ENCODE measurements around the gene CSTA. TPM values are rescaled to one million over a fixed set of nuclear protein-coding genes. Genes with fewer than 3 reads are reported as not detected.

Gene CSTA
- total RNA-seq, 1 donor from 2014 or later, result not detected

GRCh38 chr3:122312826-122313225 lies 12.2 kb upstream of the CSTA start:
- no peak overlapping the region for H3K27ac Mint-ChIP-seq (ENCODE audit: unreplicated experiment)
- peaks cover 4% of the 10 kb centered on the region for H3K27me3 Mint-ChIP-seq (ENCODE audit: low read depth)
- no peaks in the 10 kb centered on the region for H3K36me3 Mint-ChIP-seq (ENCODE audit: low read depth)
- H3K4me1 Mint-ChIP-seq, result no peaks in the 10 kb centered on the region
- DNase-seq (ENCODE audit: low read depth, low spot score), result no peak
- H3K9me3 Mint-ChIP-seq, result no peaks in the 10 kb centered on the region
- no peak overlapping the region for H3K4me3 Mint-ChIP-seq
- TF ChIP-seq CTCF (conservative IDR thresholded peaks at IDR 0.05), result no peak

- no peak for DNase-seq (ENCODE audit: low read depth, low spot score)
- Mint-ChIP-seq H3K27ac (ENCODE audit: unreplicated experiment) (no peak overlapping the region), H3K36me3 (ENCODE audit: low read depth) (peaks cover 3% of the 10 kb centered on the region), H3K9me3 (peaks cover 3% of the 10 kb centered on the region), H3K27me3 (ENCODE audit: low read depth) (peaks cover 7% of the 10 kb centered on the region), H3K4me1 (no peaks in the 10 kb centered on the region), H3K4me3 (no peak overlapping the region)
- no peak for TF ChIP-seq CTCF (conservative IDR thresholded peaks at IDR 0.05)
Observed at GRCh38 chr3:122313281-122313680, 11.8 kb upstream of the CSTA start.

- TF ChIP-seq CTCF (conservative IDR thresholded peaks at IDR 0.05), result no peak
- Mint-ChIP-seq H3K27ac (ENCODE audit: unreplicated experiment) (no peak overlapping the region), H3K4me3 (no peak overlapping the region), H3K9me3 (peaks cover 7% of the 10 kb centered on the region), H3K27me3 (ENCODE audit: low read depth) (peaks cover 6% of the 10 kb centered on the region), H3K4me1 (no peaks in the 10 kb centered on the region), H3K36me3 (ENCODE audit: low read depth) (peaks cover 4% of the 10 kb centered on the region)
- DNase-seq (ENCODE audit: low read depth, low spot score), result no peak
Observed at GRCh38 chr3:122314228-122314876, 10.7 kb upstream of the CSTA start.

GRCh38 chr3:122315619-122316018 lies 9.4 kb upstream of the CSTA start:
- no peak for DNase-seq (ENCODE audit: low read depth, low spot score)
- H3K36me3 Mint-ChIP-seq (ENCODE audit: low read depth), result peaks cover 4% of the 10 kb centered on the region
- no peak overlapping the region for H3K4me3 Mint-ChIP-seq
- no peak for TF ChIP-seq CTCF (conservative IDR thresholded peaks at IDR 0.05)
- H3K27me3 Mint-ChIP-seq (ENCODE audit: low read depth), result peaks cover 6% of the 10 kb centered on the region
- H3K27ac Mint-ChIP-seq (ENCODE audit: unreplicated experiment), result no peak overlapping the region
- H3K9me3 Mint-ChIP-seq, result peaks cover 14% of the 10 kb centered on the region
- no peaks in the 10 kb centered on the region for H3K4me1 Mint-ChIP-seq

GRCh38 chr3:122316368-122316767 lies 8.7 kb upstream of the CSTA start:
- no peaks in the 10 kb centered on the region for H3K4me1 Mint-ChIP-seq
- no peak overlapping the region for H3K27ac Mint-ChIP-seq (ENCODE audit: unreplicated experiment)
- no peak for DNase-seq (ENCODE audit: low read depth, low spot score)
- no peak overlapping the region for H3K4me3 Mint-ChIP-seq
- H3K36me3 Mint-ChIP-seq (ENCODE audit: low read depth), result peaks cover 4% of the 10 kb centered on the region
- peaks cover 6% of the 10 kb centered on the region for H3K27me3 Mint-ChIP-seq (ENCODE audit: low read depth)
- TF ChIP-seq CTCF (conservative IDR thresholded peaks at IDR 0.05), result no peak
- peaks cover 16% of the 10 kb centered on the region for H3K9me3 Mint-ChIP-seq

All from neural crest cell (in vitro differentiated cells).